ENCODE results near the gene H2BK1. TPM values are rescaled to one million over a fixed set of nuclear protein-coding genes. Genes with fewer than 3 reads are reported as not detected.

H2BK1 gene
- total RNA-seq, 1 experiment from 2014 or later: not detected

DNA sequence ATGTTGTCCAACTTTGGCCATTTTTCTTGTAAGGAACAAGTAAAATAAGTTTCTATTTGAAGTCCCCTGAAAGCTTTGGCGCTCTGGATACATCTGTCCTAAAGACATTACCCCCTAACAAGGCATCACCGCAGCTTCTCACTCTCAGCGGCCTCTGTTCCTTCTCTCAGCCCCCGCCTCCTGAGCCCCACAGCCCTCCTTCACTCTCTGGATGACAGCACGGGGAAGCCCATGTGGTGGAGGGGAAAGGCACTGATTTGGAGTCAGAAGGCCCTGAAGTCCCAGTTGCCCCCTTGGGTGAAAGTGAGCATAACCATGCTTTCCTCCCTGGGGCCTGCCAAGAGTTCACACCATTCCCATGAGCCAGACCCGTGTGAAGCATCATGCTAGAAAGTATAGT, 4.6 kb downstream of the H2BK1 start:
- Histone ChIP-seq H3K4me1 (ENCODE audit: control insufficient read depth, insufficient read depth, low read length) (no peaks in the 10 kb centered on the region), H3K27me3 (ENCODE audit: control insufficient read depth, insufficient read depth, low read length) (0 out of 2 replicates have a peak, but pooled peaks cover 2% of the 10 kb centered on the region), H3K9me3 (ENCODE audit: control insufficient read depth, insufficient read depth, low read depth, low read length) (no peaks in the 10 kb centered on the region), H3K36me3 (ENCODE audit: control insufficient read depth, insufficient read depth, low read length) (no peaks in the 10 kb centered on the region), H3K27ac (ENCODE audit: low read length) (no peak overlapping the region), H3K4me3 (ENCODE audit: low read depth in 2 of 2, low read length in 2 of 2) (no peak overlapping the region)
- no TSS peak for BruUV-seq (replicated peaks)
- CTCF ChIA-PET: interaction anchor here (0.6 kb wide), 1 partner anchor 40 kb away, joined by 5 read pairs; no protein-coding TSS in a partner anchor
- POLR2A ChIA-PET: no interaction called here
- in situ Hi-C loops (cut with HindIII; ENCODE audit: low pct_unique_long_range_greater_than_20kb, low sequenced_read_pairs): loop anchor here (5.0 kb wide), 1 partner anchor 38 kb away; the partner anchor contains the start of gene GBX1
- DNase-seq (ENCODE audit: low read depth, low spot score): no peak
- TF ChIP-seq POLR2AphosphoS5 (IDR thresholded peaks at IDR 0.05; ENCODE audit: low read depth, low read length) (no peak), SIN3A (IDR thresholded peaks at IDR 0.05; ENCODE audit: borderline replicate concordance, insufficient read depth, low read depth, low read length) (no peak), TCF7L2 (IDR thresholded peaks at IDR 0.05; ENCODE audit: low read depth, low read length) (no peak)
- TF ChIP-seq, protein P1, sequence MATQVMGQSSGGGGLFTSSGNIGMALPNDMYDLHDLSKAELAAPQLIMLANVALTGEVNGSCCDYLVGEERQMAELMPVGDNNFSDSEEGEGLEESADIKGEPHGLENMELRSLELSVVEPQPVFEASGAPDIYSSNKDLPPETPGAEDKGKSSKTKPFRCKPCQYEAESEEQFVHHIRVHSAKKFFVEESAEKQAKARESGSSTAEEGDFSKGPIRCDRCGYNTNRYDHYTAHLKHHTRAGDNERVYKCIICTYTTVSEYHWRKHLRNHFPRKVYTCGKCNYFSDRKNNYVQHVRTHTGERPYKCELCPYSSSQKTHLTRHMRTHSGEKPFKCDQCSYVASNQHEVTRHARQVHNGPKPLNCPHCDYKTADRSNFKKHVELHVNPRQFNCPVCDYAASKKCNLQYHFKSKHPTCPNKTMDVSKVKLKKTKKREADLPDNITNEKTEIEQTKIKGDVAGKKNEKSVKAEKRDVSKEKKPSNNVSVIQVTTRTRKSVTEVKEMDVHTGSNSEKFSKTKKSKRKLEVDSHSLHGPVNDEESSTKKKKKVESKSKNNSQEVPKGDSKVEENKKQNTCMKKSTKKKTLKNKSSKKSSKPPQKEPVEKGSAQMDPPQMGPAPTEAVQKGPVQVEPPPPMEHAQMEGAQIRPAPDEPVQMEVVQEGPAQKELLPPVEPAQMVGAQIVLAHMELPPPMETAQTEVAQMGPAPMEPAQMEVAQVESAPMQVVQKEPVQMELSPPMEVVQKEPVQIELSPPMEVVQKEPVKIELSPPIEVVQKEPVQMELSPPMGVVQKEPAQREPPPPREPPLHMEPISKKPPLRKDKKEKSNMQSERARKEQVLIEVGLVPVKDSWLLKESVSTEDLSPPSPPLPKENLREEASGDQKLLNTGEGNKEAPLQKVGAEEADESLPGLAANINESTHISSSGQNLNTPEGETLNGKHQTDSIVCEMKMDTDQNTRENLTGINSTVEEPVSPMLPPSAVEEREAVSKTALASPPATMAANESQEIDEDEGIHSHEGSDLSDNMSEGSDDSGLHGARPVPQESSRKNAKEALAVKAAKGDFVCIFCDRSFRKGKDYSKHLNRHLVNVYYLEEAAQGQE (IDR thresholded peaks at IDR 0.05; ENCODE audit: insufficient read depth in 1 of 2, low read depth in 2 of 2, low read length in 1 of 2): no peak
- TF ChIP-seq, protein P2, sequence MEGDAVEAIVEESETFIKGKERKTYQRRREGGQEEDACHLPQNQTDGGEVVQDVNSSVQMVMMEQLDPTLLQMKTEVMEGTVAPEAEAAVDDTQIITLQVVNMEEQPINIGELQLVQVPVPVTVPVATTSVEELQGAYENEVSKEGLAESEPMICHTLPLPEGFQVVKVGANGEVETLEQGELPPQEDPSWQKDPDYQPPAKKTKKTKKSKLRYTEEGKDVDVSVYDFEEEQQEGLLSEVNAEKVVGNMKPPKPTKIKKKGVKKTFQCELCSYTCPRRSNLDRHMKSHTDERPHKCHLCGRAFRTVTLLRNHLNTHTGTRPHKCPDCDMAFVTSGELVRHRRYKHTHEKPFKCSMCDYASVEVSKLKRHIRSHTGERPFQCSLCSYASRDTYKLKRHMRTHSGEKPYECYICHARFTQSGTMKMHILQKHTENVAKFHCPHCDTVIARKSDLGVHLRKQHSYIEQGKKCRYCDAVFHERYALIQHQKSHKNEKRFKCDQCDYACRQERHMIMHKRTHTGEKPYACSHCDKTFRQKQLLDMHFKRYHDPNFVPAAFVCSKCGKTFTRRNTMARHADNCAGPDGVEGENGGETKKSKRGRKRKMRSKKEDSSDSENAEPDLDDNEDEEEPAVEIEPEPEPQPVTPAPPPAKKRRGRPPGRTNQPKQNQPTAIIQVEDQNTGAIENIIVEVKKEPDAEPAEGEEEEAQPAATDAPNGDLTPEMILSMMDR (IDR thresholded peaks at IDR 0.05): no peak
- ATAC-seq: no peak
- intact Hi-C loops (cut with micrococcal nuclease; ENCODE audit: unreplicated experiment): no loop called here

DNA sequence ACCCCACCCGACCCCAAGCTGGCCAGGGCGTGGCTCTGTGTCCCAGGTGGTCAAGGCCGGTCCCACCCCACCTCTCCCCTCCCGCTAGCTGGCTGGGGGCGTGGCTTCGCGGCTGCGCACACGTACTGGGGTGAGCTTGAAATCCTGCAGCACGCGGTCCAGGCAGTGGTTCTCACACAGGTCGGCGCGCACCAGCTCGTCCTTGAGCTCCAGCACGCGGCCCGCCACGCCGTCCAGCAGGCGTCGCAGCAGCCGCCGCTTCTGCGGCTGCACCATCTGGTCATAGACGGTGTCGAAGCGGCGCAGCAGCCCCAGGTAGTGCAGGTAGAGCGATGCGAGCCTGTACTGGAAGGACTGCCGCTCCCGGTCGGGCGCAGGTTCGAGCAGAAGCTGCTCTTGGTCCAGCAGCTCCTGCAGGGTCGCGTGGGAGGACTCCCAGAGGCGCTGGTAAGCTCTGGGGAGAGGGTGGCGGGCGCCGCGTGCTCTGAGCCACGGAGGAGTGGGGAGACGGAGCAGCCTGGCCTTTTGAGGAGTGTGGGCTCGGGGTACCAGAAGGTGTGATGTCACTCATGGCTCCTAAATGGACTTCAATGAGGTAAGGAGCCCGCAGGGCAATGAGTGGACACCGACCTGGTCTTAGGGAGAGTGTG, 5.8 kb downstream of the H2BK1 start:
- POLR2A ChIA-PET: no interaction called here
- in situ Hi-C loops (cut with HindIII; ENCODE audit: low pct_unique_long_range_greater_than_20kb, low sequenced_read_pairs) (loop anchor here (5.0 kb wide), 1 partner anchor 37 kb away; the partner anchor contains the start of gene GBX1), intact Hi-C loops (cut with micrococcal nuclease; ENCODE audit: unreplicated experiment) (no loop called here)
- TF ChIP-seq POLR2AphosphoS5 (IDR thresholded peaks at IDR 0.05; ENCODE audit: low read depth, low read length) (no peak), TCF7L2 (IDR thresholded peaks at IDR 0.05; ENCODE audit: low read depth, low read length) (no peak), SIN3A (IDR thresholded peaks at IDR 0.05; ENCODE audit: borderline replicate concordance, insufficient read depth, low read depth, low read length) (no peak)
- TF ChIP-seq, protein P1 (IDR thresholded peaks at IDR 0.05; ENCODE audit: insufficient read depth in 1 of 2, low read depth in 2 of 2, low read length in 1 of 2): no peak
- TF ChIP-seq, protein P2 (IDR thresholded peaks at IDR 0.05): no peak
- H3K27ac ChIP-seq (ENCODE audit: low read length): no peak overlapping the region
- no peaks in the 10 kb centered on the region for H3K4me1 ChIP-seq (ENCODE audit: control insufficient read depth, insufficient read depth, low read length)
- no peaks in the 10 kb centered on the region for H3K36me3 ChIP-seq (ENCODE audit: control insufficient read depth, insufficient read depth, low read length)
- no TSS peak for BruUV-seq (replicated peaks)
- ATAC-seq (no peak), DNase-seq (ENCODE audit: low read depth, low spot score) (no peak)
- no peaks in the 10 kb centered on the region for H3K9me3 ChIP-seq (ENCODE audit: control insufficient read depth, insufficient read depth, low read depth, low read length)
- CTCF ChIA-PET: no interaction called here
- 0 out of 2 replicates have a peak, but pooled peaks cover 2% of the 10 kb centered on the region for H3K27me3 ChIP-seq (ENCODE audit: control insufficient read depth, insufficient read depth, low read length)
- H3K4me3 ChIP-seq (ENCODE audit: low read depth in 2 of 2, low read length in 2 of 2): no peak overlapping the region

Measured in Panc1 (cell line).